H9 (cell line): Measurements from ENCODE around the gene NAPB. TPM values are rescaled to one million over a fixed set of nuclear protein-coding genes. Genes with fewer than 3 reads are reported as not detected.

Experiments used
- DNase-seq: peaks from one replicate; pipeline ENCODE4 v3.0.0-alpha.2; 2017
- H2AFZ ChIP-seq: one replicate; pipeline ENCODE4 v1.6.1; 2013; ENCODE audit warnings: mild to moderate bottlenecking, low read length, control low read depth, moderate library complexity
- H2AK5ac ChIP-seq: 2 replicates; pipeline ENCODE4 v1.6.1; 2013; ENCODE audit warnings: low read length, control low read depth, mixed read lengths; ENCODE audit not compliant: insufficient read length
- H2BK120ac ChIP-seq: one replicate; pipeline ENCODE4 v1.6.1; 2013; ENCODE audit warnings: low read depth, mild to moderate bottlenecking, low read length, control low read depth, inconsistent platforms; ENCODE audit not compliant: poor library complexity, severe bottlenecking
- H2BK12ac ChIP-seq: 2 replicates; pipeline ENCODE4 v1.6.1; 2013; ENCODE audit warnings: low read length, control low read depth, mixed read lengths, low read depth; ENCODE audit not compliant: insufficient read length
- H2BK15ac ChIP-seq: 2 replicates; pipeline ENCODE4 v1.6.1; 2013; ENCODE audit warnings: low read depth, low read length, control low read depth
- H2BK20ac ChIP-seq: one replicate; pipeline ENCODE4 v1.6.1; 2013; ENCODE audit warnings: low read depth, mild to moderate bottlenecking, low read length, control low read depth, inconsistent platforms; ENCODE audit not compliant: poor library complexity, severe bottlenecking
- H2BK5ac ChIP-seq: 2 replicates; pipeline ENCODE4 v1.6.1; 2013; ENCODE audit warnings: low read length, control low read depth, mixed read lengths; ENCODE audit not compliant: insufficient read length
- H3K14ac ChIP-seq: 2 replicates; pipeline ENCODE4 v1.6.1; 2013; ENCODE audit warnings: low read length, control low read depth; ENCODE audit not compliant: insufficient read depth
- H3K18ac ChIP-seq: 2 replicates; pipeline ENCODE4 v1.6.1; 2013; ENCODE audit warnings: low read depth, mild to moderate bottlenecking, mixed read lengths, low read length, control low read depth; ENCODE audit not compliant: insufficient read length
- H3K23ac ChIP-seq: 2 replicates; pipeline ENCODE4 v1.6.1; 2013; ENCODE audit warnings: low read length, control low read depth, mixed read lengths, low read depth; ENCODE audit not compliant: insufficient read length
- H3K23me2 ChIP-seq: 2 replicates; pipeline ENCODE4 v1.6.1; 2013; ENCODE audit warnings: low read depth, mild to moderate bottlenecking, mixed read lengths, low read length, control low read depth; ENCODE audit not compliant: insufficient read length, poor library complexity, severe bottlenecking
- H3K27ac ChIP-seq: 2 replicates; pipeline ENCODE4 v1.5.1; 2013; ENCODE audit warnings: low read length, control low read depth, mixed read lengths, low read depth; ENCODE audit not compliant: insufficient read length
- H3K27me3 ChIP-seq: 2 replicates; pipeline ENCODE4 v1.6.1; 2013; ENCODE audit warnings: low read length, control low read depth, inconsistent platforms; ENCODE audit not compliant: insufficient read depth
- H3K4ac ChIP-seq: 2 replicates; pipeline ENCODE4 v1.6.1; 2013; ENCODE audit warnings: low read depth, mild to moderate bottlenecking, control low read depth, inconsistent platforms, low read length, moderate library complexity
- H3K4me1 ChIP-seq: 2 replicates; pipeline ENCODE4 v1.6.1; 2013; ENCODE audit warnings: low read length, control low read depth, inconsistent platforms; ENCODE audit not compliant: insufficient read depth
- H3K4me2 ChIP-seq: 2 replicates; pipeline ENCODE4 v1.6.1; 2013; ENCODE audit warnings: low read length, control low read depth, mixed read lengths; ENCODE audit not compliant: insufficient read length, insufficient read depth
- H3K56ac ChIP-seq: 2 replicates; pipeline ENCODE4 v1.6.1; 2013; ENCODE audit warnings: low read depth, mild to moderate bottlenecking, mixed read lengths, low read length, control low read depth; ENCODE audit not compliant: insufficient read length
- H3K79me1 ChIP-seq: 2 replicates; pipeline ENCODE4 v1.6.1; 2013; ENCODE audit warnings: low read depth, mild to moderate bottlenecking, moderate library complexity, low read length, control low read depth, inconsistent platforms; ENCODE audit not compliant: insufficient read depth, poor library complexity, severe bottlenecking
- H3K79me2 ChIP-seq: 2 replicates; pipeline ENCODE4 v1.6.1; 2013; ENCODE audit warnings: low read length, control low read depth, inconsistent platforms; ENCODE audit not compliant: insufficient read depth
- H3K9ac ChIP-seq: 2 replicates; pipeline ENCODE4 v1.6.1; 2013; ENCODE audit warnings: low read length, control low read depth, mixed read lengths; ENCODE audit not compliant: insufficient read length; ENCODE audit errors: extremely low read depth
- H3K9me3 ChIP-seq: one replicate; pipeline ENCODE4 v1.6.1; 2013; ENCODE audit warnings: low read depth, low read length, inconsistent platforms; ENCODE audit not compliant: control insufficient read depth
- H3T11ph ChIP-seq: one replicate; pipeline ENCODE4 v1.6.1; 2013; ENCODE audit warnings: mild to moderate bottlenecking, low read length, control low read depth, inconsistent platforms
- H4K20me1 ChIP-seq: one replicate; pipeline ENCODE4 v1.6.1; 2013; ENCODE audit not compliant: control insufficient read depth, insufficient read length, insufficient read depth
- H4K5ac ChIP-seq: 2 replicates; pipeline ENCODE4 v1.6.1; 2013; ENCODE audit warnings: low read depth, mild to moderate bottlenecking, mixed read lengths, low read length, control low read depth; ENCODE audit not compliant: insufficient read length
- H4K8ac ChIP-seq: replicated peaks from 2 replicates; pipeline ENCODE4 v1.6.1; 2013; ENCODE audit warnings: low read length, control low read depth, mixed read lengths, low read depth; ENCODE audit not compliant: insufficient read length
- H4K91ac ChIP-seq: 2 replicates; pipeline ENCODE4 v1.6.1; 2013; ENCODE audit warnings: low read depth, mild to moderate bottlenecking, moderate library complexity, mixed read lengths, low read length, control low read depth; ENCODE audit not compliant: insufficient read length
- H3K27ac Mint-ChIP-seq, 3 experiments: 2 replicates in 2 of 3; 3 replicates in 1 of 3; pipeline ENCODE4 v1.8.0; 2020 to 2021; ENCODE audit warnings: mixed read lengths in 3 of 3, mild to moderate bottlenecking in 1 of 3, moderate library complexity in 1 of 3
- H3K27me3 Mint-ChIP-seq: 2 replicates; pipeline ENCODE4 v1.8.0; 2021; ENCODE audit warnings: low read depth, mild to moderate bottlenecking, moderate library complexity, mixed read lengths
- H3K36me3 Mint-ChIP-seq, 3 experiments: 2 replicates in 2 of 3; 3 replicates in 1 of 3; pipeline ENCODE4 v1.8.0; 2020 to 2021; ENCODE audit warnings: low read depth in 3 of 3, mixed read lengths in 3 of 3; ENCODE audit not compliant: insufficient read depth in 1 of 3
- H3K4me1 Mint-ChIP-seq, 2 experiments: 2 replicates each; pipeline ENCODE4 v1.8.0; 2020; ENCODE audit warnings: mixed read lengths in 2 of 2
- H3K4me3 Mint-ChIP-seq, 2 experiments: 2 replicates in 1 of 2; 3 replicates in 1 of 2; pipeline ENCODE4 v1.8.0; 2020 to 2021; ENCODE audit warnings: mild to moderate bottlenecking in 2 of 2, mixed read lengths in 2 of 2, moderate library complexity in 1 of 2
- H3K9me3 Mint-ChIP-seq, 2 experiments: 2 replicates in 1 of 2; 3 replicates in 1 of 2; pipeline ENCODE4 v1.8.0; 2020; ENCODE audit warnings: mild to moderate bottlenecking in 2 of 2, mixed read lengths in 2 of 2, moderate library complexity in 1 of 2
- WGBS: extraction: QIAGEN DNeasy Blood & Tissue Kit; methylation state at CpG from one replicate; pipeline ENCODE4 v1.1.7; 2013; ENCODE audit warnings: missing lambda C conversion rate, low lambda C conversion rate, mixed read lengths; ENCODE audit not compliant: insufficient read length; ENCODE audit errors: extremely low coverage; 5-methylcytosine and 5-hydroxymethylcytosine counted together
- total RNA-seq: library from RNA; stranded (reverse); gene quantifications from 2 replicates; pipeline ENCODE4 v1.2.1, GENCODE V29; 2021
- TF ChIP-seq, protein P1 (sequence below): fragments of 200-600 bp; sonication (generic); conservative IDR thresholded peaks from 3 replicates; pipeline ENCODE4 v1.8.0; 2021; ENCODE audit warnings: antibody characterized with exemption, mild to moderate bottlenecking

NAPB gene
- total RNA-seq, 1 experiment from 2014 or later, result 10.4 TPM

- H2AFZ ChIP-seq, result no peak overlapping the region
- H3K27ac Mint-ChIP-seq, result no peak overlapping the region
- H4K91ac ChIP-seq, result no peak overlapping the region
- H3K4me1 ChIP-seq, result no peaks in the 10 kb centered on the region
- H3K9me3 ChIP-seq, result no peaks in the 10 kb centered on the region
- no peaks in the 10 kb centered on the region for H3K27me3 ChIP-seq
- H2BK15ac ChIP-seq, result no peak overlapping the region
- no peak overlapping the region for H3K27ac ChIP-seq
- no peaks in the 10 kb centered on the region for H3K9me3 Mint-ChIP-seq
- no peak overlapping the region for H3K23ac ChIP-seq
- no peak overlapping the region for H3K56ac ChIP-seq
- no peak overlapping the region for H3K9ac ChIP-seq
- no peak overlapping the region for H4K5ac ChIP-seq
- H3K4me2 ChIP-seq, result no peak overlapping the region
- no peaks in the 10 kb centered on the region for H3K79me2 ChIP-seq
- DNase-seq, result no peak
- no peaks in the 10 kb centered on the region for H4K20me1 ChIP-seq
- H4K8ac ChIP-seq, result no peak overlapping the region
- no peaks in the 10 kb centered on the region for H3K4me1 Mint-ChIP-seq
- H3K18ac ChIP-seq, result no peak overlapping the region
- H2BK12ac ChIP-seq, result no peak overlapping the region
- no peak overlapping the region for H3K4ac ChIP-seq
- TF ChIP-seq, protein P1, sequence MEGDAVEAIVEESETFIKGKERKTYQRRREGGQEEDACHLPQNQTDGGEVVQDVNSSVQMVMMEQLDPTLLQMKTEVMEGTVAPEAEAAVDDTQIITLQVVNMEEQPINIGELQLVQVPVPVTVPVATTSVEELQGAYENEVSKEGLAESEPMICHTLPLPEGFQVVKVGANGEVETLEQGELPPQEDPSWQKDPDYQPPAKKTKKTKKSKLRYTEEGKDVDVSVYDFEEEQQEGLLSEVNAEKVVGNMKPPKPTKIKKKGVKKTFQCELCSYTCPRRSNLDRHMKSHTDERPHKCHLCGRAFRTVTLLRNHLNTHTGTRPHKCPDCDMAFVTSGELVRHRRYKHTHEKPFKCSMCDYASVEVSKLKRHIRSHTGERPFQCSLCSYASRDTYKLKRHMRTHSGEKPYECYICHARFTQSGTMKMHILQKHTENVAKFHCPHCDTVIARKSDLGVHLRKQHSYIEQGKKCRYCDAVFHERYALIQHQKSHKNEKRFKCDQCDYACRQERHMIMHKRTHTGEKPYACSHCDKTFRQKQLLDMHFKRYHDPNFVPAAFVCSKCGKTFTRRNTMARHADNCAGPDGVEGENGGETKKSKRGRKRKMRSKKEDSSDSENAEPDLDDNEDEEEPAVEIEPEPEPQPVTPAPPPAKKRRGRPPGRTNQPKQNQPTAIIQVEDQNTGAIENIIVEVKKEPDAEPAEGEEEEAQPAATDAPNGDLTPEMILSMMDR, result no peak
- no peak overlapping the region for H3T11ph ChIP-seq
- no peaks in the 10 kb centered on the region for H3K79me1 ChIP-seq
- peaks cover 35 to 88% (median 75%) of the 10 kb centered on the region in 3 experiments for H3K36me3 Mint-ChIP-seq
- H3K4me3 Mint-ChIP-seq, result no peak overlapping the region
- H2BK5ac ChIP-seq, result no peak overlapping the region
- no peak overlapping the region for H2AK5ac ChIP-seq
- H2BK20ac ChIP-seq, result no peak overlapping the region
- no CpG with 5 or more reads among the region's 5 CpGs for WGBS
- H3K27me3 Mint-ChIP-seq, result no peaks in the 10 kb centered on the region
- H3K14ac ChIP-seq, result no peak overlapping the region
- no peak overlapping the region for H2BK120ac ChIP-seq
- H3K23me2 ChIP-seq, result no peaks in the 10 kb centered on the region
Measured at GRCh38 chr20:23374441-23374840, 46.8 kb downstream of the NAPB start.
